CD14-positive monocyte (primary cell): ENCODE results near the gene LFNG. TPM values are rescaled to one million over a fixed set of nuclear protein-coding genes. Genes with fewer than 3 reads are reported as not detected.
A peak's percentile ranks its signal among the peaks of the same experiment; 100 is the strongest.

Source experiments
- DNase-seq, 3 donors: peaks; one replicate each; pipeline ENCODE4 v3.0.0-alpha.2; 2011 to 2022
- H2AFZ ChIP-seq: 2 replicates; pipeline ENCODE4 v1.6.0; 2012; ENCODE audit warnings: mild to moderate bottlenecking, low read depth, low read length, inconsistent platforms; ENCODE audit not compliant: insufficient read depth, poor library complexity, severe bottlenecking
- H3K27ac ChIP-seq, 2 donors: 1 replicate in 1 of 2; 2 replicates in 1 of 2; pipeline ENCODE4 v1.5.1; 2012 to 2013; ENCODE audit warnings: low read length in 2 of 2, control low read depth in 1 of 2, inconsistent platforms in 1 of 2, low read depth in 1 of 2, mild to moderate bottlenecking in 1 of 2
- H3K27me3 ChIP-seq, 2 donors: one replicate each; pipeline versions ENCODE4 v1.6.0 to v1.6.1; 2011 to 2013; ENCODE audit warnings: low read length in 2 of 2; ENCODE audit not compliant: control insufficient read depth in 2 of 2, insufficient read depth in 2 of 2
- H3K36me3 ChIP-seq, 2 donors: replicated peaks in 1 of 2; 1 replicate in 1 of 2; 2 replicates in 1 of 2; pipeline versions ENCODE4 v1.5.1 to v1.6.1; 2012 to 2013; ENCODE audit warnings: low read length in 2 of 2, control low read depth in 1 of 2, inconsistent platforms in 1 of 2, mild to moderate bottlenecking in 1 of 2; ENCODE audit not compliant: insufficient read depth in 2 of 2, control insufficient read depth in 1 of 2
- H3K4me1 ChIP-seq, 2 donors: 1 replicate in 1 of 2; 2 replicates in 1 of 2; pipeline versions ENCODE4 v1.5.1 to v1.6.1; 2012 to 2013; ENCODE audit warnings: low read length in 2 of 2, control low read depth in 1 of 2, inconsistent platforms in 1 of 2, mild to moderate bottlenecking in 1 of 2, moderate library complexity in 1 of 2; ENCODE audit not compliant: insufficient read depth in 2 of 2, control insufficient read depth in 1 of 2
- H3K4me2 ChIP-seq: replicated peaks from 2 replicates; pipeline ENCODE3; 2012; ENCODE audit warnings: low read length, moderate library complexity, mild to moderate bottlenecking; ENCODE audit not compliant: poor library complexity, severe bottlenecking; ENCODE audit errors: extremely low read depth
- H3K4me3 ChIP-seq, 3 experiments: fragments of 200-600 bp in 1 of 3; sonication (generic) in 1 of 3; replicated peaks in 1 of 3; 1 replicate in 2 of 3; 2 replicates in 1 of 3; pipeline ENCODE4 v1.5.1; 2011 to 2013; ENCODE audit warnings: low read length in 3 of 3, mild to moderate bottlenecking in 3 of 3, control low read depth in 2 of 3, low read depth in 2 of 3, inconsistent platforms in 1 of 3, moderate library complexity in 1 of 3
- H3K79me2 ChIP-seq: 2 replicates; pipeline ENCODE4 v1.6.0; 2012; ENCODE audit warnings: mild to moderate bottlenecking, control low read depth, inconsistent platforms, low read length, moderate library complexity; ENCODE audit not compliant: insufficient read depth
- H3K9ac ChIP-seq: 2 replicates; pipeline ENCODE4 v1.6.0; 2017; ENCODE audit warnings: low read length, mild to moderate bottlenecking; ENCODE audit not compliant: insufficient read depth, poor library complexity, severe bottlenecking
- H3K9me3 ChIP-seq, 2 donors: replicated peaks in 1 of 2; 1 replicate in 1 of 2; 2 replicates in 1 of 2; pipeline versions ENCODE4 v1.5.1 to v1.6.1; 2012 to 2013; ENCODE audit warnings: low read length in 2 of 2, control low read depth in 1 of 2; ENCODE audit not compliant: control insufficient read depth in 1 of 2, insufficient read depth in 1 of 2
- H4K20me1 ChIP-seq: 2 replicates; pipeline ENCODE4 v1.6.0; 2012; ENCODE audit warnings: mild to moderate bottlenecking, low read length, control low read depth, moderate library complexity; ENCODE audit not compliant: insufficient read depth
- H3K27ac Mint-ChIP-seq, 7 donors: one replicate each; pipeline ENCODE4 v1.8.0; 2020; ENCODE audit warnings: mild to moderate bottlenecking in 7 of 7, mixed read lengths in 7 of 7, moderate library complexity in 6 of 7, inconsistent platforms in 2 of 7
- H3K27me3 Mint-ChIP-seq, 3 donors: one replicate each; pipeline ENCODE4 v1.8.0; 2021 to 2022; ENCODE audit warnings: low read depth in 3 of 3, mild to moderate bottlenecking in 3 of 3, mixed read lengths in 3 of 3, moderate library complexity in 3 of 3, inconsistent platforms in 1 of 3
- H3K36me3 Mint-ChIP-seq, 2 donors: one replicate each; pipeline ENCODE4 v1.8.0; 2020; ENCODE audit warnings: mixed read lengths in 2 of 2, inconsistent platforms in 1 of 2, mild to moderate bottlenecking in 1 of 2
- H3K4me1 Mint-ChIP-seq: one replicate; pipeline ENCODE4 v1.8.0; 2020; ENCODE audit warnings: mild to moderate bottlenecking, mixed read lengths
- H3K4me3 Mint-ChIP-seq, 2 donors: one replicate each; pipeline ENCODE4 v1.8.0; 2020; ENCODE audit warnings: mild to moderate bottlenecking in 2 of 2, mixed read lengths in 2 of 2, moderate library complexity in 1 of 2
- H3K9me3 Mint-ChIP-seq, 7 donors: one replicate each; pipeline ENCODE4 v1.8.0; 2020 to 2022; ENCODE audit warnings: mixed read lengths in 7 of 7, mild to moderate bottlenecking in 6 of 7, moderate library complexity in 6 of 7, inconsistent platforms in 2 of 7
- WGBS: methylation state at CpG from one replicate; pipeline ENCODE4 v1.1.5; 2013; ENCODE audit warnings: missing lambda C conversion rate; ENCODE audit not compliant: insufficient coverage; 5-methylcytosine and 5-hydroxymethylcytosine counted together
- intact Hi-C, 2 donors: fragments of 100-400 bp; cut with micrococcal nuclease; formaldehyde crosslinking; loops; one replicate each; pipeline versions ENCODE4 v1.15.0 to v1.15.1; 2023
- polyA plus RNA-seq, 3 donors: library from polyadenylated mRNA; depleted of rRNA in 1 of 3; unstranded in 2 of 3; stranded (reverse) in 1 of 3; fragments of 300-500 nt in 2 of 3; fragments of >200 nt in 1 of 3; fragmentation: Illumina TruSeq in 2 of 3; gene quantifications; 1 replicate in 2 of 3; 2 replicates in 1 of 3; pipeline ENCODE4 v1.2.3, GENCODE V29; 2012 to 2021
- TF ChIP-seq, protein P1 (sequence below): fragments of 200-600 bp; IDR thresholded peaks from one replicate; pipeline ENCODE4 v1.8.0; 2022; ENCODE audit warnings: antibody characterized with exemption, mild to moderate bottlenecking

LFNG gene
- polyA plus RNA-seq, 3 donors: 1.9 to 121 (median 2.2) TPM

DNA sequence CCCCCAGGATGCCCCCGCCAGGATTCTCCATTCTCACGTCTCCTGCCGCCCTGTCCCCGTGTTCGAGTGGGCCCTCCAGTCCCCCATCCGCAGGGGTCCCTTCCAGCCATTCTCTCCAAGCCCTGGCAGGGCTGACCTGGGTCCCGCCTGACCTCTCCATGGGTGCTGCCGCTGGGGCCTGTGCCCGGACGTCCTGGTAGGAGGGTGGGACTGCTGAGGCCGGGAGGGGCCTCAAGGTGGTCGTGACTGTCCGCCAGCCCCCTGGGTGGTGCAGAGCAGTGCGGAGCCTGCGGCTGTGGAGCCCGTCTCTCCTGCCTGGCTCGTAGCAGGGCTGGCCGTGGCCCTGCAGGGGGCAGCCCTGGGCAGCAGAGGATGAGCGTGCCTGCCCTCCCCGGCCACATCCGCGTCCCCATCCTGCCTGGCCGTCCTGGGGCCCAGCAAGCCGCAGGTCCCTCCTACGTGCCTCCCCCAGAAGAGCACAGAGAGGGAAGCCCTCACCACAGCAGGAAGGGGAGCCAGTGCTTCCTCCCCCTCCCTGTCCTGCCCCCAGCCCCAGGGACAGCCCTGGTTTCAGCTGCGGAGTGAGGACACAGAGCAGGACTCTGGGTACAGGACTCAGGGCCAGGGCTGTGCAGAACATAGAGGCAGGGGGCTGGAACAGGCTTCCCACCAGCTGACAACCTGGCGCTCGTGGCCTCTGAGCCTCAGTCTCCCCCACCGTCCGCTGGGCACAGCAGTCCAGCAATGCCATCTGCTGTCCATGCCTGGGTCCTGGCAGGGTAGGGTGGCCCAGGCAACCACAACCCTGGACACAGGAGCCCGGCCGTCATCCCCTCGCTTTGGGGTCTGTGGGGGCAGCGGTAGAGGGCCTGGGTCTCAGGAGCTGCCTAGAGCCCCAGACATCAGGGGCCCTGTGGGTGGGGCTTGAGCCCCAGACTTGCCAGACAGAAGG is 41.9 kb upstream of the LFNG start:
- Mint-ChIP-seq H3K36me3 (peaks cover 0 to under 1% of the 10 kb centered on the region in 2 donors), H3K27me3 (peaks cover 10 to 26% (median 14%) of the 10 kb centered on the region in 3 donors), H3K4me3 (peak overlapping the region; percentile 20 to 46), H3K4me1 (peaks cover 16% of the 10 kb centered on the region), H3K9me3 (peaks cover 3 to 7% (median 5%) of the 10 kb centered on the region in 7 donors), H3K27ac (no peak overlapping the region)
- 17% methylated on average over 32 of the region's 34 CpGs for WGBS
- Histone ChIP-seq H2AFZ (peak overlapping the region; percentile 85), H3K4me1 (peaks cover 11 to 18% of the 10 kb centered on the region in 2 donors), H3K79me2 (no peaks in the 10 kb centered on the region), H3K27me3 (peaks cover 0 to 4% of the 10 kb centered on the region in 2 donors), H3K36me3 (no peaks in the 10 kb centered on the region), H4K20me1 (no peaks in the 10 kb centered on the region), H3K27ac (no peak overlapping the region), H3K9me3 (peaks cover 4% of the 10 kb centered on the region in 2 donors), H3K4me2 (peak overlapping the region; percentile 74), H3K9ac (no peak overlapping the region), H3K4me3 (peak overlapping the region in 1 of 3 experiments; percentile 46)
- TF ChIP-seq, protein P1, sequence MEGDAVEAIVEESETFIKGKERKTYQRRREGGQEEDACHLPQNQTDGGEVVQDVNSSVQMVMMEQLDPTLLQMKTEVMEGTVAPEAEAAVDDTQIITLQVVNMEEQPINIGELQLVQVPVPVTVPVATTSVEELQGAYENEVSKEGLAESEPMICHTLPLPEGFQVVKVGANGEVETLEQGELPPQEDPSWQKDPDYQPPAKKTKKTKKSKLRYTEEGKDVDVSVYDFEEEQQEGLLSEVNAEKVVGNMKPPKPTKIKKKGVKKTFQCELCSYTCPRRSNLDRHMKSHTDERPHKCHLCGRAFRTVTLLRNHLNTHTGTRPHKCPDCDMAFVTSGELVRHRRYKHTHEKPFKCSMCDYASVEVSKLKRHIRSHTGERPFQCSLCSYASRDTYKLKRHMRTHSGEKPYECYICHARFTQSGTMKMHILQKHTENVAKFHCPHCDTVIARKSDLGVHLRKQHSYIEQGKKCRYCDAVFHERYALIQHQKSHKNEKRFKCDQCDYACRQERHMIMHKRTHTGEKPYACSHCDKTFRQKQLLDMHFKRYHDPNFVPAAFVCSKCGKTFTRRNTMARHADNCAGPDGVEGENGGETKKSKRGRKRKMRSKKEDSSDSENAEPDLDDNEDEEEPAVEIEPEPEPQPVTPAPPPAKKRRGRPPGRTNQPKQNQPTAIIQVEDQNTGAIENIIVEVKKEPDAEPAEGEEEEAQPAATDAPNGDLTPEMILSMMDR: peak; percentile 96
- intact Hi-C loops: loop anchor here (5.0 to 10.0 kb wide), 3 partner anchors 45 to 87 kb away; partner anchors contain the start of genes BRAT1 (in 1 of the 2) and IQCE (in 1 of the 2)
- DNase-seq: peak; percentile 72 to 73 (median 72)

DNA sequence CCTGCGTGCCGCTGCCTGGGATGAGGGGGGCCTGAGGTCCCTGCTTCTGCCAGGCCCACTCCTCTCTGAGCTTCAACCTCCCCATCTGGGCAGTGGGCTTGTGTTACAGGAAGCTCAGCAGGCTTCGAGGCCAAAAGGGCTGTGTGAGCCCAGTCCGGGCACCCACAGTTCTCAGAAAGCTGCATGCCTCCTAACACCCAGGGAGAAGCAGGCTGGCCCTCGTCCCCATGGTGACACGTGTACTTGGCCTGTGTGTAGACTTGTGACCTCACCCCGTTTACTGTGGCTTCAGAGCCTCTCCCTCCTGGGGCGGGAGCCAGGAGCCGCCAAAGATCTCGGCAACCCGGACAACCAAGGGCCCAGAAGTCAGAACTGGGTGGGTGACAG is 41.2 kb upstream of the LFNG start:
- Mint-ChIP-seq H3K4me3 (peak overlapping the region in 1 of 2 donors; percentile 39), H3K36me3 (peaks cover 3 to 5% of the 10 kb centered on the region in 2 donors), H3K4me1 (peaks cover 16% of the 10 kb centered on the region), H3K27ac (no peak overlapping the region), H3K27me3 (peaks cover 10 to 25% (median 14%) of the 10 kb centered on the region in 3 donors), H3K9me3 (peaks cover 10 to 14% (median 12%) of the 10 kb centered on the region in 7 donors)
- H3K27ac ChIP-seq: no peak overlapping the region
- intact Hi-C loops: loop anchor here (5.0 to 10.0 kb wide), 3 partner anchors 44 to 86 kb away; partner anchors contain the start of genes BRAT1 (in 1 of the 2) and IQCE (in 1 of the 2)
- H3K9me3 ChIP-seq: peaks cover 10 to 11% of the 10 kb centered on the region in 2 donors
- peaks cover 11 to 18% of the 10 kb centered on the region in 2 donors for H3K4me1 ChIP-seq
- H3K27me3 ChIP-seq: peaks cover 0 to 4% of the 10 kb centered on the region in 2 donors
- H3K4me2 ChIP-seq: no peak overlapping the region
- no peaks in the 10 kb centered on the region for H4K20me1 ChIP-seq
- peak overlapping the region in 1 of 3 experiments; percentile 46 for H3K4me3 ChIP-seq
- no peaks in the 10 kb centered on the region for H3K79me2 ChIP-seq
- peak in 2 of 3 donors; percentile 5 to 19 for DNase-seq
- H3K36me3 ChIP-seq: no peaks in the 10 kb centered on the region
- TF ChIP-seq, protein P1: no peak
- H3K9ac ChIP-seq: no peak overlapping the region
- 45% methylated on average over 6 of the region's 11 CpGs for WGBS
- H2AFZ ChIP-seq: peak overlapping the region; percentile 85
